Measurements from ENCODE around the gene GABRG3. TPM values are rescaled to one million over a fixed set of nuclear protein-coding genes. Genes with fewer than 3 reads are reported as not detected.

Gene GABRG3
- total and polyA plus RNA-seq, 12 donors = 0.08 to 1.1 (median 0.44) TPM; not detected in 5

DNA sequence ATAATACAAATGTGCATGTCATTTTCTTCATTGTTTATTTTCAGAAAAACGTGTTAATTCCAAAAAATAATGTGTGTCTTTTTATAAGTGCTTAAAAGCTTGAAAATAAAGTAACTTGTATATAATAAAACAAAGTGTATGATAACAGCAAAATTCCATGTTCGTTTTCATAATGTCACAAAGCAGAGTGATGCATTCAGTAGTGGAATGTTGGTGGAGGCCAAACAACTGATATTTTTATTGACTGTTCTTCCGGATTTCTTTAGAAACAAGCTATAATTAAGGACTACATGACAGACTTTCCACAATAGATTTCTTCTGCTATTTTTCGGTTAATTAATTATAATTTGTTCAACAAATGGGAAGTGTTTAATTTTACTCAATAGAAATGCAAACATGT is 412.7 kb downstream of the GABRG3 start:
- intact Hi-C loops (cut with DNase I) = no loop called here
- WGBS, 4 donors = 38 to 49% (median 41%) methylated on average over 4 of the region's 4 CpGs

GRCh38 chr15:27392163-27392562 is 421.2 kb downstream of the GABRG3 start:
- intact Hi-C loops (cut with DNase I) = loop anchor here in 1 of 2 donors (10.0 kb wide), 2 partner anchors 53 to 267 kb away; no protein-coding TSS in a partner anchor
- Histone ChIP-seq H3K4me1 (replicated peaks in 1 of 2) (no peaks in the 10 kb centered on the region), H3K4me3 (no peak overlapping the region), H3K27me3 (no peaks in the 10 kb centered on the region), H3K36me3 (replicated peaks in 1 of 2) (no peaks in the 10 kb centered on the region), H3K9me3 (replicated peaks in 1 of 3) (no peaks in the 10 kb centered on the region), H3K27ac (no peak overlapping the region)
- WGBS, 4 donors = 45 to 73% (median 70%) methylated on average over 3 of the region's 3 CpGs
- no peak for TF ChIP-seq POLR2A (IDR thresholded peaks at IDR 0.05)
- TF ChIP-seq CTCF (IDR thresholded peaks at IDR 0.05) = no peak
- DNase-seq = no peak

More for the DNA sequence above, 412.7 kb downstream of the GABRG3 start:
- DNase-seq = no peak
- Histone ChIP-seq H3K4me1 (replicated peaks in 1 of 2) (no peaks in the 10 kb centered on the region), H3K27ac (no peak overlapping the region), H3K4me3 (no peak overlapping the region), H3K36me3 (replicated peaks in 1 of 2) (no peaks in the 10 kb centered on the region), H3K27me3 (no peaks in the 10 kb centered on the region), H3K9me3 (replicated peaks in 1 of 3) (no peaks in the 10 kb centered on the region)
- TF ChIP-seq CTCF (IDR thresholded peaks at IDR 0.05) (no peak), POLR2A (IDR thresholded peaks at IDR 0.05) (no peak)

DNA sequence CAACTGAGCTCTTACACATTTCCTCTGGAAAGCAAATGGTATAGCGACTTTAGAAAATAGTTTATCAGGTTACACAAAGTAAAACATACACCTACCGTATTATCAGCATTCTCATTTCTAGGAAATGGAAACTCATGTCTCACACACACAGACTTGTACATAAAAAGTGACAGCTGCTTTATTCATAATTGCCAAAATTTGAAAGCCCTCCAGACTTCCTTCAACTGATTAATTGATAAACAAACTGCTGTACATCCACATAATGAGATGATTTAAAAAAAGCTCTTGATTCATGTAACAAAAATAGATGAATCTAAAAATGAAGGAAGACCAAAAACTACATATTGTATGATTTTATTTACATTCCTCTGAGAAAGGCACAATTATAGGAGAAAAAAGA is 425.5 kb downstream of the GABRG3 start:
- TF ChIP-seq POLR2A (IDR thresholded peaks at IDR 0.05) (no peak), CTCF (IDR thresholded peaks at IDR 0.05) (no peak)
- no peak for DNase-seq
- Histone ChIP-seq H3K27me3 (no peaks in the 10 kb centered on the region), H3K27ac (no peak overlapping the region), H3K4me1 (replicated peaks in 1 of 2) (no peaks in the 10 kb centered on the region), H3K36me3 (replicated peaks in 1 of 2) (no peaks in the 10 kb centered on the region), H3K9me3 (replicated peaks in 1 of 3) (no peaks in the 10 kb centered on the region), H3K4me3 (no peak overlapping the region)
- intact Hi-C loops (cut with DNase I) = loop anchor here in 1 of 2 donors (10.0 kb wide), 2 partner anchors 48 to 272 kb away; no protein-coding TSS in a partner anchor
- 61 to 91% (median 77%) methylated on average over 2 of the region's 2 CpGs for WGBS, 4 donors

DNA sequence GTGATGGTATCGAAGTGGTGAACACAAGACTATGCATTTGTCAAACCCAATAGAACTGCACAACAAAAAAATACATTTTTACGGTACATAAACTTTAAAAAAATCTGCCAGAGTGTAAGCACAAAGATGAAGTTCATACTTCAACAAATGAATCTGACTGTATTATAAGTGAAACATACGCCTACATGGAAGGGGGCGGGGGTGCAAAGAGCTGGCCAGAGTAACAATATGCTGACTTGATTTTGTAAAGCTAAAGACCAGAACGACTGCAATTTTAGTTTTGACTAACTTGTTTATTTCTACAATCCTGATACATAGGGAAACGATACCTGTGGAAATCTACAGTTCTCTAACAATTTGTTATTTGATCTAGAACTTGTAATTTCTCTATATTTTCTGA is 426.0 kb downstream of the GABRG3 start:
- Histone ChIP-seq H3K9me3 (replicated peaks in 1 of 3) (no peaks in the 10 kb centered on the region), H3K27ac (no peak overlapping the region), H3K4me1 (replicated peaks in 1 of 2) (no peaks in the 10 kb centered on the region), H3K36me3 (replicated peaks in 1 of 2) (no peaks in the 10 kb centered on the region), H3K27me3 (no peaks in the 10 kb centered on the region), H3K4me3 (no peak overlapping the region)
- WGBS, 4 donors = 84 to 91% (median 86%) methylated on average over 6 of the region's 6 CpGs
- TF ChIP-seq CTCF (IDR thresholded peaks at IDR 0.05) (no peak), POLR2A (IDR thresholded peaks at IDR 0.05) (no peak)
- intact Hi-C loops (cut with DNase I) = loop anchor here in 1 of 2 donors (10.0 kb wide), 2 partner anchors 48 to 272 kb away; no protein-coding TSS in a partner anchor
- no peak for DNase-seq

All from adrenal gland (tissue), 12 donors.